DND-41 (cell line): ENCODE measurements around the gene GATB.

Experiments used
- ATAC-seq: fragments of 200-7000 bp; cut with Tn5 transposase; 3 replicates; pipeline ENCODE4 v1.9.1; 2021; ENCODE audit warnings: low read depth; ENCODE audit not compliant: insufficient read depth
- DNase-seq: peaks from one replicate; pipeline ENCODE4 v3.0.0-alpha.2; 2020
- H2AFZ ChIP-seq: 2 replicates; pipeline ENCODE4 v1.6.0; 2012; ENCODE audit warnings: low read depth, low read length
- H3K27ac ChIP-seq: 2 replicates; pipeline ENCODE4 v1.5.1; 2012; ENCODE audit warnings: low read length, inconsistent platforms
- H3K27me3 ChIP-seq: fragments of 200-600 bp; sonication (generic); 2 replicates; pipeline ENCODE4 v1.6.0; 2012; ENCODE audit warnings: low read length, mild to moderate bottlenecking, inconsistent platforms; ENCODE audit not compliant: insufficient read depth, poor library complexity
- H3K36me3 ChIP-seq: 2 replicates; pipeline ENCODE4 v1.5.1; 2012; ENCODE audit warnings: low read length, inconsistent platforms; ENCODE audit not compliant: insufficient read depth
- H3K4me1 ChIP-seq: 2 replicates; pipeline ENCODE4 v1.5.1; 2012; ENCODE audit warnings: mild to moderate bottlenecking, low read length; ENCODE audit not compliant: insufficient read depth
- H3K4me2 ChIP-seq: 2 replicates; pipeline ENCODE4 v1.6.0; 2012; ENCODE audit warnings: mild to moderate bottlenecking, moderate library complexity, low read length, inconsistent platforms; ENCODE audit not compliant: insufficient read depth
- H3K4me3 ChIP-seq, 2 experiments: fragments of 200-600 bp in 1 of 2; shearing (Covaris generic) in 1 of 2; 2 replicates each; pipeline ENCODE4 v1.5.1; 2012 to 2016; ENCODE audit warnings: inconsistent platforms in 2 of 2, low read length in 2 of 2, mild to moderate bottlenecking in 2 of 2, low read depth in 1 of 2, moderate library complexity in 1 of 2
- H3K79me2 ChIP-seq: 2 replicates; pipeline ENCODE4 v1.6.0; 2012; ENCODE audit warnings: low read length, inconsistent platforms; ENCODE audit not compliant: insufficient read depth
- H3K9ac ChIP-seq: 2 replicates; pipeline ENCODE4 v1.6.0; 2012; ENCODE audit warnings: low read depth, mild to moderate bottlenecking, inconsistent platforms, low read length, moderate library complexity
- H3K9me3 ChIP-seq: 2 replicates; pipeline ENCODE4 v1.5.1; 2012; ENCODE audit warnings: low read length, moderate library complexity, mild to moderate bottlenecking, inconsistent platforms; ENCODE audit not compliant: insufficient read depth, severe bottlenecking
- H4K20me1 ChIP-seq: 2 replicates; pipeline ENCODE4 v1.6.0; 2012; ENCODE audit warnings: low read length; ENCODE audit not compliant: insufficient read depth
- CTCF ChIP-seq: IDR thresholded peaks from 2 replicates; pipeline ENCODE4 v1.5.1; 2012; ENCODE audit warnings: borderline replicate concordance, low read length, moderate library complexity, mild to moderate bottlenecking; ENCODE audit not compliant: poor library complexity, severe bottlenecking; ENCODE audit errors: extremely low read depth
- EZH2 ChIP-seq: IDR thresholded peaks from 3 replicates; pipeline ENCODE4 v1.6.1; 2012; ENCODE audit warnings: borderline replicate concordance, low read depth, mild to moderate bottlenecking, moderate library complexity, low read length, inconsistent platforms; ENCODE audit not compliant: severe bottlenecking

Gene GATB

GRCh38 chr4:151721466-151721865 lies 39.3 kb downstream of the GATB start:
- no peak for ATAC-seq
- TF ChIP-seq EZH2 (no peak), CTCF (no peak)
- Histone ChIP-seq H3K27me3 (no peaks in the 10 kb centered on the region), H3K9ac (no peak overlapping the region), H3K36me3 (peaks cover 4% of the 10 kb centered on the region; the same call in 1 of the 2 replicates), H2AFZ (no peak overlapping the region), H3K4me1 (no peaks in the 10 kb centered on the region), H3K27ac (no peak overlapping the region), H3K4me2 (no peak overlapping the region), H3K4me3 (no peak overlapping the region), H3K79me2 (no peaks in the 10 kb centered on the region), H3K9me3 (no peaks in the 10 kb centered on the region), H4K20me1 (no peaks in the 10 kb centered on the region)
- no peak for DNase-seq

DNA sequence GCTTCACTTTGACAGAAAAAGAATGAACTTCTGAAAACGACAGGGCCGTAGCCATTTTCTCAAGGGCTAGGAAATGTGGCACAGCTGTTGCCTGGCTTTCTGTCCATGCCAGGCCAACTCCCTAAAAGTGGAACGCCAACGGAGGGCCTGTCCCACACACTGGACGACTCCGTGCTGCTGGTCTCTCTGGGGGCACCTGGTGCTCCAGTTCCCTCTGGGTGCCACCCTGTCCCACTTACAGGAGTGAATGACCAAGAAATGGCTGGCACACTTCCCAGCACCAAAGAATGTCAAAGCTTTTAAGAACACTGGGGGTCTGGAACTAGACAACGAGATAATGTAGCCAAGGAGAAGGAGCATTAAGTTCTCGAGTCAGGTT lies 40.9 kb downstream of the GATB start:
- Histone ChIP-seq H2AFZ (no peak overlapping the region), H3K4me3 (no peak overlapping the region), H3K4me1 (no peaks in the 10 kb centered on the region), H3K27me3 (no peaks in the 10 kb centered on the region), H4K20me1 (no peaks in the 10 kb centered on the region), H3K79me2 (no peaks in the 10 kb centered on the region), H3K9ac (no peak overlapping the region), H3K36me3 (peaks cover 8% of the 10 kb centered on the region; the same call in 1 of the 2 replicates), H3K27ac (no peak overlapping the region), H3K4me2 (no peak overlapping the region), H3K9me3 (no peaks in the 10 kb centered on the region)
- ATAC-seq = no peak
- DNase-seq = no peak
- TF ChIP-seq CTCF (no peak), EZH2 (no peak)

DNA sequence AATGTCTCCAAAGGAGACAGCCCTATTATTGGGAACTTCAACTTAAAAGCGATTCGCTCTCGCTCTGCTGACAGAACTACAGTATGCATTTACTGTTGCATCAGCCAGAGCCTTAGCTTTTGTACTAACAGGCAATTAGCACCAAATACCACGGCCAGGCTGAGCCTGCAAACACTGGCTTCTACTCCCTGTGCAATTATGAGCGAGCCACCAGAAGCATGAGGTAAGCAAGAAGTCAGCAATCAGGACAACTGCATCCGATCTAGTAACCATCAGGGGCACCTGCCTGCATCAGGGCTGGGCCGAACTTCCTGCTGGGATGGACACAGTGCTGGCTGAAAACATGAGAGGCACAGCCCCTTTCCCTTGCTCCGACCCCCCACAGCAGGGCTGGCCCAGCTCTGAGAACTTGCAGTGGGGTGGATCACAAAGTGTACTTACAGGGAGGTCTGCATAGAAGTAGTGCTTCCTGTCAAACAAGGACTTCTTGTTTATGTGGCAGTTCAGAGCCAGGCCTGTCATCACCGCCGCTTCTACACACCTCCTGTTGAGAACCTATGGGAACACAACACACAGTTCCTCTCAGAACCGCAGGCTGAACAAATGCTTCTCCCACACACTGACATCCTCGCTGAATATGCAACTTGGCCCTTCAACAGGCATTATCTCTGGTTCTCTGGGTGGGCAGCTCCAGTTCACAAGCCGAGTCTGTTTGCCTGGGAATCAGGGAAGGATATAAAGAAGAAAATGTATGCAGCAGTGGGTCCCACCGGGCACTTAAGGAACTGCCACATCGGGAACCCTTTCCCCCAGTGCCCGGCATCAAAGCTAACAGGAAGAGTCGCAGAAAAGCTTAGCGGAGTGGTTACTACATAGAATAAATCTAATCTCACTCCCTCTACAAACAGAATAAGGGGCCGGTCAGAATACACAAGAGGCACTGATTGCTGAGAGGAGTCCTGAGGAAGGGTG lies 41.5 kb downstream of the GATB start:
- H3K4me2 ChIP-seq = no peak overlapping the region

More for the DNA sequence above, 41.5 kb downstream of the GATB start:
- Histone ChIP-seq H3K9me3 (no peaks in the 10 kb centered on the region), H2AFZ (no peak overlapping the region), H3K4me3 (no peak overlapping the region), H3K27ac (no peak overlapping the region), H3K27me3 (no peaks in the 10 kb centered on the region), H3K4me1 (no peaks in the 10 kb centered on the region), H3K9ac (no peak overlapping the region), H4K20me1 (no peaks in the 10 kb centered on the region), H3K36me3 (peaks cover 9% of the 10 kb centered on the region; the same call in 1 of the 2 replicates), H3K79me2 (no peaks in the 10 kb centered on the region)
- no peak for DNase-seq
- no peak for ATAC-seq
- no peak for TF ChIP-seq EZH2
- TF ChIP-seq CTCF = no peak
